Left renal pelvis (tissue), 4 donors: ENCODE measurements around the gene TMPRSS7. TPM values are rescaled to one million over a fixed set of nuclear protein-coding genes. Genes with fewer than 3 reads are reported as not detected.
A peak's percentile ranks its signal among the peaks of the same experiment; 100 is the strongest.
"Not testable (repeated sequence)": the region's sequence is repeated elsewhere in the genome, so short reads cannot be mapped to it uniquely, and the experiment has no call there.

Experiments used
- DNase-seq, 4 donors: peaks; one replicate each; pipeline ENCODE4 v3.0.0-alpha.2; 2013; ENCODE audit warnings: low read depth in 4 of 4, low spot score in 3 of 4
- polyA plus RNA-seq, 4 donors: library from polyadenylated mRNA; unstranded; fragments of 120-200 nt; gene quantifications; one replicate each; pipeline ENCODE4 v1.2.1, GENCODE V29; 2013; ENCODE audit not compliant: insufficient read length in 4 of 4

The TMPRSS7 gene
- polyA plus RNA-seq, 4 donors, result not detected

DNA sequence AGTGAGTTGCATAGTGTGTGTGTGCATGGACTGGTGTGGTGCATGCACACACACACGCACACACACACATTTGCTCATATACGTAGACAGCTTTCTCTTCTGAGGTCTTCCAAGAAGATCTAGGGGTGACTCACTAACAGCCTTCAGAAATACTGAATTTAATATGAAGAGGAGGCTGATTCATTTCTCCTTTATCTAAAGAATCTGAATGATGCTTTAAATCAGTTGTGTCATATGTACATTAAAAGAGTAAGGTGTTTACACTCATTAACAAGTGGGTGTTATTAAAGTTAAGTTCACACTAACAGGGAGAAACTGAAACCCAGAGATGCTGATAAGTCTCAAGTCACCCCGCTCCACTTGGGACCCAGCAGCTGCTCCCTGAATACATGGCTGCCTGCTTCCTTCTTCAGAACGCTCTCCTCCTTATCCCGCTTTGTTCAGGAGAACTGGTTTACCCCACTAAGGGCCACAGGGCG lies 22.0 kb downstream of the TMPRSS7 start:
- no peak for DNase-seq

- no peak for DNase-seq
Observed at GRCh38 chr3:112059497-112059896, 25.0 kb downstream of the TMPRSS7 start.

DNA sequence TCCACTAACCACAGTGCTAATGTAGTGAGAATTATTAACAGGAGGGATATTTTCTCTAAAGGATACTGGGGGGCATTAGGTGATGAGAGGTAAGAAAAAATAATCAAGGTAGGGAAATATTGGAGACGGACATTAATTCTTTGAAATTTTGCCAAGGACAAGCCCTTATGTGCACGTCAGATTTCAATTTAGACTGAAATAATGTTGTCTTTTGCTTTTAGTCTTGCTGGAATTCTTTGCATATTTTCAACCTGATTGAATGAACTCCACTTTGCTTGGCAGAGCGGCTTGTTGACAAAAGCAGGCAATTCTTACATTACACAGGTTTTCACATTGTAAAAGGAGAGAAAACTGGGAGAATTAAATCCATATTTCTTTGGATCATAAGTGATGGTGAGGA lies 26.6 kb downstream of the TMPRSS7 start:
- no peak for DNase-seq

- not testable (repeated sequence) for DNase-seq
Observed at GRCh38 chr3:112072387-112073060, 38.0 kb downstream of the TMPRSS7 start.

DNA sequence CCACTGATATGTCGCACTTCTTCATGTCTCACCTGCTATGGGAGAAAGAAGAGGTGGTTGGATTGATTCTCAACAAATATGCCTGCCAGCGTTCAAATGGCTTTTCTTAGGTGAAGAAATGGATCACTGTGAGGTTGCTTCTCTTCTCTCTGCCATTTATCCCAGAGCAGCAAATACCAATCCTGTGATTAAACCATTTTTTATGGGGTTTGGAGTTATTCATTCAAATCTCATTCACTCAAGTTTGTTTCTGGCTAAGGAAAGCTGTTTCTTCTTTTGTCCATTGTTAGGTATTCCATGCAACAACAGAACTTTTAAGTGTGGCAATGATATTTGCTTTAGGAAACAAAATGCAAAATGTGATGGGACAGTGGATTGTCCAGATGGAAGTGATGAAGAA lies 39.5 kb downstream of the TMPRSS7 start:
- DNase-seq, result no peak

DNA sequence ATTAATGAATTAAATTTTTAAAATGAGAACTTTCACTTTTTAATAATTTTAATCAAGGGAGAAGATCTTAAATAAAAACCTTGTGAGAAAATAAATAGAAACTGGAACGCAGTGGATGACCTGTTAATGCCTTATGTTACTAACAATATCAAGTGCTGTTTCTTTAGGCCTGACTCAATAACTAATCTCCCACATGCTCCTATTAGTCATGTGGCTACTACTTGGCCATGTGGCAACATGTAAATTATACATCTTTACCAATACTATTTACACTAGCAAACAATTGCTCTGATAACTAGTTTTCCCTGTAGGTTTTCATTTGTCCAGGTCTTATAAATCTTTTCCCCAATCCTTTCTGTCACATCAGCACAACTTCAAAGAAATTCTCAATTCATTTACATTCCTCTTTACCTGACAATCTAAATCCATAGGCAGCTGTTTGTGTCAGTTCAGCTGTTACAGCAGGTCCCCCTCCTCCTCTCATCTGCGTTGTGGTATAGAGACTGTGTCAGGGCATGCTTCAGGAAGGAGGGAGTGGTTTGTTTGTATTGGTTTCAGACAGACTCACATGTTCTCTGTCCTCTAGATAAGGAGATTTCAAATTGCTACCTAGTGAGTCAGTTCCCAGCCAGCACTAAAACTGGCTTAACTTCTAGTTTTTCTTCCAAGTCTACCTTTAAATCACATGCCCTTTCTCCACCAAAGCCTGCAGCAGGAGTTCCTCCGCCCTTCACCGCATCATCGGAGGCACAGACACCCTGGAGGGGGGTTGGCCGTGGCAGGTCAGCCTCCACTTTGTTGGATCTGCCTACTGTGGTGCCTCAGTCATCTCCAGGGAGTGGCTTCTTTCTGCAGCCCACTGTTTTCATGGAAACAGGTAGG lies 40.3 kb downstream of the TMPRSS7 start:
- no peak for DNase-seq

- no peak for DNase-seq
Observed at GRCh38 chr3:112078125-112079083, 43.9 kb downstream of the TMPRSS7 start.

DNA sequence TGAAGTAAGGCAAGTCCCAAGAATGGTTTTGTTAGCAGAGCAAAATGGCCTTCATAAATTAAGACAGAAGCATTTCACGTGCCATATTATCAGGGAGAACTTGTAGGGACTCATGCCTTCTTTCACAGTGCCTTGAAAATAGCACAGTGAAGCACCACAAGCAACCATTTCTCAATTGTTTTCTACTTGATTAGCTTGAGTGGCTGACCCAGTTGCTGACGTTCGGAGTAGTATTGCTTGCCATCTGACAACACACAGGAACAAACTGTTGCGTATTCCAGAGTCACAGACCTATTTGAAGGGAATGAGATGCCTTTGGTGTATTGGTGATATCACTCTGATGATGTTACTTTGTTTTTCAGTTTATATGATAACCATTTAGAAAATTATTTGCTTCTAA lies 48.7 kb downstream of the TMPRSS7 start:
- no peak for DNase-seq

DNA sequence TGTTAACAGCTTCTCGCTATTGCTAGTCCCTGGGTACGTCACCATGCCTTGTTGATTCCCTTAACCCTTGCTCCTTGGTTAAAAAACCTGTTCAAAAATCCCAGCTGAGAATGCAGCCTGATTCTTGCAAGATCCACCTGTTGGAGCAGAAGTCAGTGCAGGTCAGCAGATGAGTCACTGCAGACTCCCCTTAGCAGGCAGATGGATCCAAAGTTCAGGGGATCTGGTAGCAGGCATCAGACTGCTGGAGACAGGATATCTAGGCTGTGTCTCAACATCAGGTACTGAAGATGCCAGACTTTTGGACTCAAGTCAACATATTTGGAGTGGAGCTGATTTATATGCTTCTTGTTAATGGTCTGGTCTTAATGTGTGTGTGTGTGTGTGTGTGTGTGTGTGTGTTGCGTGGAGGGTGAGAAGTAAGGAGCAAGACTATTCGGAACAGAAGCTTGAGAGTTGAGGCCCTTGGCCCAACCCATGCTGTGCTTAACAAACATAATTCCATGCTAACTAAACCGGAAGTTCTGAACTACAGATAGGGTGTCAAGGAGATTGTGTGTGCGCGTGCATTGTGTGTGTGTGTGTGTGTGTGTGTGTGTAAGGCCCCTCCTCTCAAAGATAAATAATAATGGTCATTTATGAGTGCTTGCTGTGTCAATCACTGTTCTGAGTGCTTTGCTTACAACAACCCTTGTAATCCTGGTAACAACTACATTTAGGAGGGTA lies 50.6 kb downstream of the TMPRSS7 start:
- DNase-seq, result no peak

- no peak for DNase-seq
Observed at GRCh38 chr3:112085735-112086075, 51.2 kb downstream of the TMPRSS7 start.

DNA sequence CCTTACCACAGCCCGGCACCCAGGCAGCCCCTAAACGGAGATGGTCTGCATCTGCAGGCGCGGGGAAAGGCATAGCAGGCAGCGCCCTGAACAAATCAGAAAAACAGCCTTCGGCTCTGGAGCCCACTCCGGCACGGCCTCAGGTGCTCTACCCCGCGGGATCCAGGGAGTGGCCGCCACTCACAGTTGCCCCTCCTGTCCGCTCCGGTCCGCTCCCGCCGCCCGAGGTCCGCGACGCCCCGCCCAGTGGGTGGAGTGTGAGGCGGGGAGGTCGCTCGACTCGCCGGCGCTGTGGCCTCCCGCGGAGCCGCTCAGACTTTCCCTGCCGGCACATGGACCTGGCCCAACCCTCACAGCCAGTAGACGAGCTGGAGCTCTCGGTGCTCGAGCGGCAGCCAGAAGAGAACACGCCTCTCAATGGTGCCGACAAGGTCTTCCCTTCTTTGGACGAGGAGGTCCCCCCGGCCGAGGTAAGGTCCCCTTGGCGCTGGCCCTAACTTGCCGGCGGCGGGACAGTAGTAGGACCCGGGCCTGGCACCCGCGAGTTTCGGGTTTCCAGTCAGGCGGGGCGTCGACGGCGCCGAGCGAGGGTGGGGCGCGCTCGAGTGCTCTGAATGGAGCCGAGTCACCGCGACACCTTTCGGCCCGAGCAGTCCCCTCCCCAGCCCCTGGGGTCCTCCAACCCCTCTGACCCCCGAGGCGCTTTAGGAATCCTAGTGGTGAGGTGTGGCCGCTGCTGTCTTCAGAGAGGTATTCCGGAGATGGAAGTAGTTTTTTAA lies 51.7 kb downstream of the TMPRSS7 start, which contains the start of gene C3orf52:
TSS of gene C3orf52 (plus strand) at position 314 of the 779 bp plus-strand sequence. CDS start at position 333, 19 bp downstream.
- DNase-seq, result peak; percentile 60 to 78 (median 64)

- no peak for DNase-seq
Observed at GRCh38 chr3:112086875-112087524, 52.5 kb downstream of the TMPRSS7 start.

GRCh38 chr3:112087746-112088145 lies 53.2 kb downstream of the TMPRSS7 start:
- DNase-seq, result no peak

- DNase-seq, result no peak
Observed at GRCh38 chr3:112088944-112089343, 54.4 kb downstream of the TMPRSS7 start.

DNA sequence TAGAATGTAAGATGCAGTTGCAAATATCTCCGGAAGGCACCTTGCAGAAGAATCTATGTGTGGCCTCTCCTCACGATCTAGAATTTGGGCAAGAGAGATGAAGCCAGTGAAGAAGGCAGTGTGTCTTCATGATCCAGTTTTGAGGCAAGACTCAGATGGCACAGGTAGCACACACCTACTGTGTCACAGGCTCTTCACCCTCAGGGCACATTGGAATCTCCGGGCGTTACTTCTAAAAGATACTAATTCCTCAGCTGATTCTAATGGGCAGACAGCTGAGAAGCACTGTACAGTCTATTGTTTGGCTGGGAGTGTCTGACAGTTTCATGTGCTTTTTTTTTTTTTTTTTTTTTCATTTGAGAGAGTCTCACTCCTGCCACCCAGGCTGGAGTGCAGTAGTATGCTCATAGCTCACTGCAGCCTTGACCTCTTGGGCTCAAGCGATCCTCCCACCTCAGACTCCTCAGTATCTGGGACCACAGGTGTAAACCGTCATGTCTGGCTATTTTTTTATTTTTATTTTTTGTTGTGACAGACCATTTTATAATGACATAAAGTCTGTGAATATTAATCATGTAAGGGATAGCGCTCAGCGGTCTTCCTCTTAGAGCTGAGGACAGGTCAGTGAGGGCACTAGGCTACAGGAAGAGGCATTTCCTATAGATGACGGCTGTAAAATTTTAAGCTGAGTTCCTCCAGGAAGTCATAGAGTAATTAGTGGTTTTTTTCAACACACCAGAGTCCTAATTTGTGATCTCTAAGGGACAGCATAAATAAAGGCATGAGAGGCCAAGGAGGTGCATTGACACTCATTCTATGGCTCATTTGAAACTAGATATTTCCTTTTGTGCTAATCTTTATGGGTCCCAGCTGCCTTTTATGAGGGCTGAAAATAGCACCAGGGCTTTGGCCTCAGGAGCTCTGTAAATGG lies 55.7 kb downstream of the TMPRSS7 start:
- DNase-seq, result no peak

DNA sequence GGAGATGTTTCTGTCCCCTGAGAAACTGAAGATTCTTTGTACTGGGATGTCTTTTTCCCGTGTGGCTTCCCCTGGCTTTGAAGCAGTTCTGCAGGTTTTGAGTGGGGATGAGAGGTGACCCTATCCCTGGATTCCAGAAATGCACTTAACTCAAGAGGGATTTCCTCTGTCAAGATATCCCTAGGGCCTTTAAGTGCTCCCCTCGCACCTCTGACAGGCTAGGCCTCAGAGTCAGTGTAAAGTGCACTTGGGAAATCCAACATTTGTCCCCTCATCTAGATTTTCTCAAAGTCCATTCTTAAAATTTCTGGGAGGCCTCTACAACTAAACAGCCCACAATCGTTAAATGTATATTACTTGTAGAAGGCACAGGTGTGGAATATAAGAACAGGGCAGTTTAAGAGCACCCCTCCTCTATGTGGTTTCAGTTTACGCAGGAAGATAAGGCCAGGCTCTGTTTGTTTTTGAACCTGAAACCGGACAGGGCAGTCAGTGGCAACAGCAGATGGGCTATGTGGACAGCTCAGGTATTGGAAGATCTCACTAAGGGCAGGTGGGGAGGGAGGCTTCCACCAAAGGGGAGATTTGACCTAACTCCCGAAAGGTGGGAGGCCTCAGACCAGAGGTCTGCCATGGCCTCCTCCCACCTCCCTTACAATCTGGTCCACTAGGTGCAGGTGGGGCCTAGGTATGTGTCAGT lies 56.5 kb downstream of the TMPRSS7 start:
- no peak for DNase-seq
